Measurements from ENCODE around the gene PPP4R1. TPM values are rescaled to one million over a fixed set of nuclear protein-coding genes. Genes with fewer than 3 reads are reported as not detected.

Gene PPP4R1
- total RNA-seq, 1 donor from 2014 or later = 173 TPM

GRCh38 chr18:9606039-9606438, 8.3 kb downstream of the PPP4R1 start:
- no peaks in the 10 kb centered on the region for H3K27me3 Mint-ChIP-seq (ENCODE audit: unreplicated experiment)
- H3K27ac Mint-ChIP-seq (ENCODE audit: unreplicated experiment) = no peak overlapping the region
- no peak overlapping the region for H3K4me3 Mint-ChIP-seq (ENCODE audit: unreplicated experiment)
- H3K4me1 Mint-ChIP-seq (ENCODE audit: unreplicated experiment) = peaks cover 16% of the 10 kb centered on the region
- TF ChIP-seq CTCF (IDR thresholded peaks at IDR 0.05; ENCODE audit: unreplicated experiment) = no peak
- no peaks in the 10 kb centered on the region for H3K9me3 Mint-ChIP-seq (ENCODE audit: unreplicated experiment)
- peaks cover 23% of the 10 kb centered on the region for H3K36me3 Mint-ChIP-seq (ENCODE audit: low read depth, unreplicated experiment)
- DNase-seq (ENCODE audit: low spot score) = no peak

- Mint-ChIP-seq H3K36me3 (ENCODE audit: low read depth, unreplicated experiment) (peaks cover 25% of the 10 kb centered on the region), H3K4me1 (ENCODE audit: unreplicated experiment) (peaks cover 9% of the 10 kb centered on the region), H3K27ac (ENCODE audit: unreplicated experiment) (no peak overlapping the region), H3K27me3 (ENCODE audit: unreplicated experiment) (no peaks in the 10 kb centered on the region), H3K9me3 (ENCODE audit: unreplicated experiment) (no peaks in the 10 kb centered on the region), H3K4me3 (ENCODE audit: unreplicated experiment) (peak overlapping the region; percentile 35)
- DNase-seq (ENCODE audit: low spot score) = no peak
- no peak for TF ChIP-seq CTCF (IDR thresholded peaks at IDR 0.05; ENCODE audit: unreplicated experiment)
These were observed 10.0 kb downstream of the PPP4R1 start for GRCh38 chr18:9604348-9604747.

GRCh38 chr18:9599328-9599727, 15.0 kb downstream of the PPP4R1 start:
- no peaks in the 10 kb centered on the region for H3K27me3 Mint-ChIP-seq (ENCODE audit: unreplicated experiment)
- H3K4me3 Mint-ChIP-seq (ENCODE audit: unreplicated experiment) = no peak overlapping the region
- no peak overlapping the region for H3K27ac Mint-ChIP-seq (ENCODE audit: unreplicated experiment)
- no peak for DNase-seq (ENCODE audit: low spot score)
- peaks cover 19% of the 10 kb centered on the region for H3K36me3 Mint-ChIP-seq (ENCODE audit: low read depth, unreplicated experiment)
- no peak for TF ChIP-seq CTCF (IDR thresholded peaks at IDR 0.05; ENCODE audit: unreplicated experiment)
- peaks cover 3% of the 10 kb centered on the region for H3K4me1 Mint-ChIP-seq (ENCODE audit: unreplicated experiment)
- no peaks in the 10 kb centered on the region for H3K9me3 Mint-ChIP-seq (ENCODE audit: unreplicated experiment)

- DNase-seq (ENCODE audit: low spot score) = no peak
- Mint-ChIP-seq H3K4me3 (ENCODE audit: unreplicated experiment) (no peak overlapping the region), H3K27me3 (ENCODE audit: unreplicated experiment) (no peaks in the 10 kb centered on the region), H3K36me3 (ENCODE audit: low read depth, unreplicated experiment) (peaks cover 18% of the 10 kb centered on the region), H3K9me3 (ENCODE audit: unreplicated experiment) (no peaks in the 10 kb centered on the region), H3K27ac (ENCODE audit: unreplicated experiment) (no peak overlapping the region), H3K4me1 (ENCODE audit: unreplicated experiment) (peaks cover 3% of the 10 kb centered on the region)
- TF ChIP-seq CTCF (IDR thresholded peaks at IDR 0.05; ENCODE audit: unreplicated experiment) = no peak
These were observed 16.8 kb downstream of the PPP4R1 start for GRCh38 chr18:9597609-9598008.

- peaks cover 3% of the 10 kb centered on the region for H3K4me1 Mint-ChIP-seq (ENCODE audit: unreplicated experiment)
- no peaks in the 10 kb centered on the region for H3K9me3 Mint-ChIP-seq (ENCODE audit: unreplicated experiment)
- H3K27me3 Mint-ChIP-seq (ENCODE audit: unreplicated experiment) = no peaks in the 10 kb centered on the region
- peaks cover 21% of the 10 kb centered on the region for H3K36me3 Mint-ChIP-seq (ENCODE audit: low read depth, unreplicated experiment)
- TF ChIP-seq CTCF (IDR thresholded peaks at IDR 0.05; ENCODE audit: unreplicated experiment) = no peak
- no peak for DNase-seq (ENCODE audit: low spot score)
- H3K27ac Mint-ChIP-seq (ENCODE audit: unreplicated experiment) = no peak overlapping the region
- H3K4me3 Mint-ChIP-seq (ENCODE audit: unreplicated experiment) = no peak overlapping the region
These were observed 17.4 kb downstream of the PPP4R1 start for GRCh38 chr18:9596843-9597526.
